OCI-LY1 (cell line): ENCODE measurements around the gene SRD5A1.

Source experiments
- EZH2 ChIP-seq: fragments of 200-600 bp; sonication (generic), shearing (Covaris generic); IDR thresholded peaks from 2 replicates; pipeline ENCODE4 v1.8.0; 2017; ENCODE audit warnings: borderline replicate concordance, mixed run types, mild to moderate bottlenecking, antibody characterized with exemption, low read length, moderate library complexity, mixed read lengths
- TF ChIP-seq, protein P1 (sequence below): fragments of 200-600 bp; sonication (generic), shearing (Covaris generic); IDR thresholded peaks from 2 replicates; pipeline ENCODE4 v1.5.1; 2017; ENCODE audit warnings: mild to moderate bottlenecking, antibody characterized with exemption, low read length, moderate library complexity, mixed read lengths

DNA sequence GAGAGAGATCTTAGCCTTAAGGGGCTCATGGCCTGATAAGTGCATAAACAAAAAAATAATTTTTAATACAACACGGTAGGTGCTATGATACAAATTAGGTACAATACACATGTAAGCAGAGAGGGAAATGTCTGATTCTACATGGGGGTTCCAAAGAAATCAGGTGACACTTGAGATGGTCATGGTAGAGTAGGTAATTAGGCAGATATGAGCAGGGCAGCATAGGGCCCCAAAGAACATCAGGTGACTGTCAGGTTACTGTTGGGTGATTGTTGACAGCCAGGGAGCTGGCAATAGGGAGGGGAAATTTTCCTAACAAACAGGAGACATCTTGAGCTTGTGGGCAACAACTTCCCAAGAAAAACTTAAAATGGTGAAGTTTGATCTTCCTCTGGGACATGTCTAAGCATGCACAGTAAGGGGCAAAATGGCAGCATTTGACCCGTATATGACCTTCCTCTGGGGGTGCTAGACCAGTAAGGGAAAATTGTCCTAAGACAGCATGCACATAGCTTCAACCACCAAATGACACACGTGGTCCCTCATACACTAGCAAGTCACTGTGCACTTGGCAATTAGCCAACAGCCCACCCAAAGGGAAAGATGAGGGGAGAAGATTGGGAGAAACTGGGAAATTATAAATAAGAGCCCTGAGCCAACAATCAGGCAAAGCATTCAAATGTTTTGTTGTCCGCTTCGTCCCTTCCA, 42.7 kb downstream of the SRD5A1 start:
- TF ChIP-seq, protein P1, sequence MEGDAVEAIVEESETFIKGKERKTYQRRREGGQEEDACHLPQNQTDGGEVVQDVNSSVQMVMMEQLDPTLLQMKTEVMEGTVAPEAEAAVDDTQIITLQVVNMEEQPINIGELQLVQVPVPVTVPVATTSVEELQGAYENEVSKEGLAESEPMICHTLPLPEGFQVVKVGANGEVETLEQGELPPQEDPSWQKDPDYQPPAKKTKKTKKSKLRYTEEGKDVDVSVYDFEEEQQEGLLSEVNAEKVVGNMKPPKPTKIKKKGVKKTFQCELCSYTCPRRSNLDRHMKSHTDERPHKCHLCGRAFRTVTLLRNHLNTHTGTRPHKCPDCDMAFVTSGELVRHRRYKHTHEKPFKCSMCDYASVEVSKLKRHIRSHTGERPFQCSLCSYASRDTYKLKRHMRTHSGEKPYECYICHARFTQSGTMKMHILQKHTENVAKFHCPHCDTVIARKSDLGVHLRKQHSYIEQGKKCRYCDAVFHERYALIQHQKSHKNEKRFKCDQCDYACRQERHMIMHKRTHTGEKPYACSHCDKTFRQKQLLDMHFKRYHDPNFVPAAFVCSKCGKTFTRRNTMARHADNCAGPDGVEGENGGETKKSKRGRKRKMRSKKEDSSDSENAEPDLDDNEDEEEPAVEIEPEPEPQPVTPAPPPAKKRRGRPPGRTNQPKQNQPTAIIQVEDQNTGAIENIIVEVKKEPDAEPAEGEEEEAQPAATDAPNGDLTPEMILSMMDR: peak; percentile 19; the same call in 1 of the 2 replicates
- TF ChIP-seq EZH2: no peak
